HG02623 (cell line): ENCODE data around the gene HOXB5.

Source experiments
- ATAC-seq: cut with Tn5 transposase; IDR thresholded peaks from one replicate; pipeline ENCODE4 v1.9.1; 2021; ENCODE audit warnings: moderate library complexity; ENCODE audit not compliant: unreplicated experiment

The HOXB5 gene

DNA sequence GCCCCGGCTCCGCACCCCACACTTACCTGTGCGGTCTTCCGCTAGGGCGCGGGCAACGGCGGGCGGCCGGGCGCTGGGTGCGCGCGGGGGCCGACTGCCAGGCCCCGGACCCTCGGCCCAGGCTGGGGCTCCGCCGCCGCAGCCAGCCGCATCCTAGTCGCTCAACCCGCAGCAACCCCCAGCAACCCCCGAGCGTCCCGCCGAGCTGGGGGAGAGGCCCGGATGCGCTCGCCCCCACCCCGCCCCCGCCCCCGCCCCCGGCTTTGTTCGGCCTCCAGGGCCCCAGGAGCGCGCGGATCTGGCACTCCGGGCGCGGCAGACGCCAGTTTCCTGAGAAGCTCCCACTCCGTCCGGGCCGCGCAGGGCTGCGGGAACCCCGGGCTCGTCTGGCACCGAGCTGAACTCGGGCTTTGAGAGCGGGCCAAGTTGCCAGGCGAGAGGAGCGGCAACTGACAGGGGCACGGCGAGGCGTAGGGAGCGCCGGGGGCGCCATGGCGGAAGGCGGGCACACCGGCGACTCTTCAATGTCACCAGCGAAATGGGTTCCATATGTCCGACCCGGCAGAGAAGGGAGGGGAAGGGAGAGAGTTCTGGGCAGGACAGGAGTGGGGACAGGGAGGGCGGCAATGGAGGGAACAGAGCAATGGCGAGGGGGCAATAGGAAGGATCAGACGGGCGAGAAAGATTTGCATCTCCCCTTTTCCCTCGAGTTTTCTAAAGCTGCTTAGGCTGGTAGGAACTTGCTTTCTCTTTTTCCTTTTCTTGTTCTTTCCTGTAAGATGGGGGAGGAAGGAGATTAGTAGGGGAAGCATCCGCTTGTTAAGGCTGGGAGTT lies 29.2 kb downstream of the HOXB5 start:
- ATAC-seq = no peak

- no peak for ATAC-seq
These were observed 29.8 kb downstream of the HOXB5 start for GRCh38 chr17:48563867-48564187.

DNA sequence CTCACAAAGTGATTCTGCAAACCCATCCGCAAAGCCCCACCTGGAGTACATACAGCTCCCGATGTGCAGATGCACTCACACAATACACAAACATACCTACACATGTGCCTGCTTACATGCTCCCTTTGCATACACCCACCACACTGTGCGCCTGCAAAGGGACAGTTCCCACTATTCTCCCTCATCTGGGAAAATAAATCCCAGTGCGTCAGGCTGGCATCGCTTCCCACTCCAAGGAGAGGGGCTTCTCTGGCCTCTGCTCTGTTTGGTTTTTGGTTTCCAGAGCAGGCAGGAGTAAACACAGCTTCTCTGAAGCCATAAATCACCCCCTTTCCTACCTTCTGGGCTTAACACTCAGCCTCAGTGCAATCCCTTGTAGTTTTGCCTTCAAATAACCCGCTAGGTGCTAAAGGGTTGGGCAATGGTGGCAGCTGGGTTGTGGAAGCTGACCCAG lies 30.2 kb downstream of the HOXB5 start:
- no peak for ATAC-seq

- no peak for ATAC-seq
These were observed 30.6 kb downstream of the HOXB5 start for GRCh38 chr17:48562934-48563333.

DNA sequence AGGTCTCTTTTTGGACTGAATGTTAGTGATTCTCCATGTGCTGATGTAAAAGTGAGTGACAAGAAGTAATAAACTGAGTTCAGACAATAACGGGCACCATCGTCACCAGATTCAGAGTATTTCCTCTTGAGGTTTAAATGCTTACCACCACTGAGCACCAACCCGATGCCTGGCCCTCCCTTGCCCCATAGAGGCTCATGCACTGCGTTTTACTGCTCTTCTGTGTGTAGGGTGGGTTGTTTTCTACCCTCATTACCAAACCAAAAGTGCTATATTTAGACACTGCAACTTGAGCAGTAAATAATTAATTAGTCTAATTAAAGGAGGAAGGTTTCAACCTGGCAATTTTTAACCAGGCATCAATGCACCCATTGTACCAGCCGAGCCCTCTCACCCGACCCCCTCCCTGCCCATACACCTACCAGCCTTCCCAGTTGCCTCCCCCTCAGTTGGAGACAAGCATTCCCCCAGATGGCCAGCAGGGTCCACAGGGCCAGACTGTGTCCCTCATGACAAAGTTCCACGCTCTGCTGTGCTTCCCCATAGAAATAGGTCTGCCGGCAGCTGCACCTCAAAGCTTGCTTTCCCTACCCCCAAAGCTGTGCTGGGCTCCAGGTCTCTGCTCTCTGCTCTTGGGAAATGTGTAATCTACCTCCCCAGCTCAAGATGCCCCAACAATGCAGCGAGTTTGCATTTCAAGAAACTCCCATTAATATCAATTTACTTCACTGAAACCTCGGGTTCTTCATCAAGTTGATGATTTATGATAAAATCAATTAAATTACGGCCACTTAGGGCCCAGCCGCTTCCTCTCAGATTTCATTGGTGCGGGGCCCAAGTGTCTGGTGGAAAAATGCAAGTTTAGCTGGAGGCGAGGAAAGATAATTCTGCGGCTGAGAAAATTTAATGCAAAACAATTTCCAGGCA lies 31.4 kb downstream of the HOXB5 start:
- no peak for ATAC-seq

GRCh38 chr17:48559840-48560817 lies 33.5 kb downstream of the HOXB5 start:
- no peak for ATAC-seq

GRCh38 chr17:48559122-48559839 lies 34.3 kb downstream of the HOXB5 start:
- ATAC-seq = no peak

DNA sequence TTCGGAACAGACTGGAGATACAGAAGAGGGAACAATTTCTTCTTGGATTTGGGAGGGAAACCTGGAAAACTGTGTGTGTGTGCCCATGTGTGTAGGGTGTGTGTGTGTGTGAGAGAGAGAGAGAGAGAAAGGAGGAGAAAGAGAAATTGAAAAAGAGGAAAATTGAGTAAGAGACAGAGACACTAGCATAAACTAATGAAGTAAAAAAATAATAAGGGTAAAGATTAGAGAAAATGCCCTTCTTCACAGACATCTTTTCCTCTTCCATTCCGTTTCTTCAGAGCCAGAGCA lies 34.8 kb downstream of the HOXB5 start:
- ATAC-seq = no peak

DNA sequence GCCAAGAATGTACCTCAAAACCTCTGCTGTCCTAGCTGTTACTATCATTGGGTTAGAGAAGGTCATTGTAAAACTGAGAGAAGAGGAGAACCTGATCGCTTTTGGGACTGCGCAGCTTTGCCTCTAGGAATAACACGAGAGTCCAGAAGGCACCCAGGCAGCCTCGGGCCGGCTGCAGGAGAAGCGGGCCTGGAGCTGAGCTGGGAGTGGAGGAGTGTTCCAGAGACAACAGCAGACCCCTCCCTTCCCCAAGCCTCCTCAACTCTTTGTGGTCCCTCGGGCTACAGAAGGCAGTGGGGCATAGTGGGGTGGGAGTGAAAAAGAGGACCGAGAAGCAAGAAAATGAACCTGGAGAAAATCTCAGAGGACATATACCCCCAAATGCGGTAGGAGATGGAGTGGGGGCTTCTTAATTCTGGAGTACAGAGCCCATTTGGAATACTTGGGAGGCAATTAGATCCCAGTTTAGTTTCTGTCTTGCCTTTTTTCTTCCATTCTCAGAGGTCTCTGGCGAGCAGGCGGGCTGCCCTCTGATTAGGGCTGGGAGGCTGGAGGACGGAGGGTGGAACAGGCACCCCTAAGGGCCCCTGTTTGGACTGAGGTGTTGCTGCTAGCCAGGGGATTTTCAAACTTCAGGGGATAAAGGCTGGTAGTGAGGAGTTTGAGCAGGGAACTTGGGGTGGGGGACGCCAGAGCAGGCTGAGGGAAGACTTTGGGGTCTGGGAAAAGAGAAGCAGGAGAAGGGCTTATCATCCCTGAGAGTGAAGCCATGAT lies 35.3 kb downstream of the HOXB5 start:
- no peak for ATAC-seq

GRCh38 chr17:48556576-48557401 lies 36.8 kb downstream of the HOXB5 start:
- no peak for ATAC-seq

GRCh38 chr17:48556229-48556575 lies 37.4 kb downstream of the HOXB5 start:
- no peak for ATAC-seq

- ATAC-seq = no peak
These were observed 38.0 kb downstream of the HOXB5 start for GRCh38 chr17:48555258-48556228.

GRCh38 chr17:48554412-48555257 lies 38.9 kb downstream of the HOXB5 start:
- ATAC-seq = no peak

- ATAC-seq = no peak
These were observed 39.8 kb downstream of the HOXB5 start for GRCh38 chr17:48553826-48554225.

DNA sequence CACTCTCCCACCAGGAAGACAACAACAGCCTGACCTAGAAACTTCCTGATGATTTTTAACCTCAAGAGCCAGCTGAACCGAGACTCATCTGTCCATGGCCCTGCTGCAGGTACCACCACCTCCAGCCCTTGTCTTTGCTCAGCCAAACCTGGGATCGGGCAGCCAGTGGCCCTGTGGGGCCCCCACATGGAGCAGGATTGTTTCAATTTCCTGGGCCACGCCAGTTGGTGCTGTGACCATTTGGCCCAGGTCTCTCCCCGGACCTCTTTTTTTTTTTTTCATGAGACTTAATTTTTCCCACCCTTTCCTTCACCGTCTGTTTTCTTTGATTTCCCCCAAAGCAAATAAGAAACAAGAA lies 40.4 kb downstream of the HOXB5 start:
- no peak for ATAC-seq

DNA sequence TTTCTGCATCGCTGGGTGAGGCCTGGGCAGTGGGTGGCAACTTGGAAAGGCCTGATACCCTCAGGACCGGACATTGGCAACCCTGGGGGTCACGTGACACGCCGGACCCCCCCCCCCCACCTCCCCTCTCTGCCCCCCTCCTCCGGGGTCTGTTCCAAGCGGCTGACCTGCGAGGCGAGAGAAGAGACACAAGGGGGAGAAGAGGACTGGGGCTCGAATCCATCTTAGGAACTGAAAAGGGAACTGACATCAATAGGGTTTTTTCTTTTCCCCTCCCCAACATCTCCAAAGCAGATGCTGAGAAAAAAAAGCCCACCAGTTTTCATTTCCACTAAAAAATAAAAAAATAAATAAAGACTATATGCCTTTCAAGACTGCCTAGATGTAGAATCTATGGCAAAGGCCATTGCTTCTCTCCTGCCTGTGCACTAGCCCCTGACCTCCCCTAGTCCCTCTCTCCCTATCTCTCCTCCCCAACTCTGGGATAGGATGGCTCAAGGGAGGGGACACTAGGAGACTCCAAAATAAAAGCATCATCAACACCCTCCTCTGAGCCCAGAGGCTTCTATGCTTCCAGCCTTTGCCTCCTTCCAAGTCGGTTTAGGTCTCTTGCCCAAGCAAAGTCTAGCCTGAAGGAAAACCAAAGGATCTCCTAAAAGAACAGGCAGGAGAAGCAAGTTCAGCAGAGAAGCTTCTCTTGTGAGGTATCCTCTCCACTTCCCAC lies 41.0 kb downstream of the HOXB5 start:
- ATAC-seq = no peak
